ENCODE results near the gene TAF13. TPM values are rescaled to one million over a fixed set of nuclear protein-coding genes. Genes with fewer than 3 reads are reported as not detected.

Gene TAF13
- total and polyA plus RNA-seq, 9 of the 15 experiments (the other 6 are each of a cell fraction or from before 2014, with no cell fraction given) = 14.9 to 77.2 (median 38.7) TPM

GRCh38 chr1:109112652-109113285 lies 37.0 kb upstream of the TAF13 start (continued):
- peak in 1 of 3 experiments; percentile 74; a peak in 1 of 6 replicates for TF ChIP-seq ZBTB11 (CRISPR knock-in tag; IDR thresholded peaks at IDR 0.05)
- TF ChIP-seq HNRNPLL (IDR thresholded peaks at IDR 0.05; ENCODE audit: low read depth, low read length, poor library complexity, severe bottlenecking) = no peak
- no peak for TF ChIP-seq ATF1 (CRISPR knock-in tag; IDR thresholded peaks at IDR 0.05)
- peak; percentile 56 for TF ChIP-seq ATF1 (tag; IDR thresholded peaks at IDR 0.05)
- no peak for TF ChIP-seq ZNF253 (CRISPR knock-in tag; conservative IDR thresholded peaks at IDR 0.05)
- TF ChIP-seq RAD21 (CRISPR knock-in tag; conservative IDR thresholded peaks at IDR 0.05 in 1 of 2, IDR thresholded peaks at IDR 0.05 in 1 of 2) = peak; percentile 78 to 88
- TF ChIP-seq BMI1 (IDR thresholded peaks at IDR 0.05; ENCODE audit: low read length) = peak; percentile 65; the same call in 1 of the 2 replicates
- 0 out of 2 replicates have a peak, but pooled peaks have one; percentile 24 for TF ChIP-seq TEAD2 (tag; IDR thresholded peaks at IDR 0.05)
- no peak for TF ChIP-seq PKNOX1 (IDR thresholded peaks at IDR 0.05)
- TF ChIP-seq ZBTB9 (CRISPR knock-in tag; IDR thresholded peaks at IDR 0.05) = no peak
- 0 out of 2 replicates have a peak, but pooled peaks have one; percentile 80 for TF ChIP-seq ZHX1 (conservative IDR thresholded peaks at IDR 0.05; ENCODE audit: low read length)
- TF ChIP-seq CHCHD3 (CRISPR knock-in tag; IDR thresholded peaks at IDR 0.05) = no peak
- TF ChIP-seq ELK3 (CRISPR knock-in tag; IDR thresholded peaks at IDR 0.05) = no peak
- no peak; the same call in 1 of the 2 replicates for TF ChIP-seq STAT6 (CRISPR knock-in tag; IDR thresholded peaks at IDR 0.05)
